ENCODE results near the gene SBNO1. TPM values are rescaled to one million over a fixed set of nuclear protein-coding genes. Genes with fewer than 3 reads are reported as not detected.
A peak's percentile ranks its signal among the peaks of the same experiment; 100 is the strongest.
"Not testable (repeated sequence)": the region's sequence is repeated elsewhere in the genome, so short reads cannot be mapped to it uniquely, and the experiment has no call there.

SBNO1 gene
- 10 to 100 TPM; 28.3 to 31.0 TPM for total RNA-seq
- long read RNA-seq, partial matches to known transcripts: 28 of 37 reads
- long read RNA-seq, other reads (novel, unspliced or antisense): 9 of 37 reads

DNA sequence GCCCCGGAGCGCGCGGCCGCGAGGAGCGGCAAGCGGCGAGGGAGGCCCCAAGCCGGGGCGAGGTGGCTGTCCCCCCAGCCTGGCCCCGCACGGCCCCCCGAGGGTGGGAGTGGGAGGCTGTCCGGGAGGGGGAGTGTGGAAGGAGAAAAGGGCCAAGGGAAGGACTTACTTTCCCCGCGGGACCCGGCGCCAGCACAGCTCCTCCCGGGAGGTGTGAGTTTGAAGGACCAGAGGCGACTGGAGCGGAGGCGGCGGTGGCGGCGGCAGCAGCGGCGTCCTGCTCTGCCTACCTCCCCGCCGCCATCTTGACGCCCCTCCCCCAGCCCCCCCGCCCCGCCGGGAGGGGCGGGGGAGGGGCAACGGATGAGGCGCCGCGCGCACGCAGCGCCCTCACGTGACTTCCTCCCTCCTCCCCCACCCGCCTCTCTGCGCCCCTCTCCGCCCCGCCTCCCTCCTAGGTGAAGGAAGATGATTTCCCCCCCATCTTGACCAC is at the start of gene SBNO1:
TSS of gene SBNO1 (minus strand) at position 316 of the 493 bp plus-strand sequence. CDS start 14,406 bp downstream, outside the sequence.
- intact Hi-C loops (cut with DNase I, micrococcal nuclease): no loop called here
- DNase-seq (peak; percentile 92 to 93), ATAC-seq (peak; percentile 82)

DNA sequence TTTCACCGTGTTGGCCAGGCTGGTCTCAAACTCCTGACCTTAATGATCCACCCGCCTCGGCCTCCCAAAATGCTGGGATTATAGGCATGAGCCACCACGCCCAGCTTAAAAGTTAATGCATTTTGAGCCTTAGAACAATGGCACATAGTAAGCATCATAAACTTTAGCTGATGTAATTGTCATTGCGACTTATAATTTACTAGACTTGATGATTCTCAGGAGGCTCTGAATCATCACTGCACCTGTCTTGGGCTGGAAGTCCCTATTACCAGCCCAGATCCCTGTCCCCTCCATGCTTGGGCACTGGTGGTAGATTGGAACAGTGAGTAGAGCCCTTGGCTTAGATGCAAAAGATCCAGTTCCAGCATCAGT is 45.4 kb upstream of the SBNO1 start:
- DNase-seq: no peak
- ATAC-seq: no peak
- intact Hi-C loops (cut with DNase I, micrococcal nuclease): no loop called here

DNA sequence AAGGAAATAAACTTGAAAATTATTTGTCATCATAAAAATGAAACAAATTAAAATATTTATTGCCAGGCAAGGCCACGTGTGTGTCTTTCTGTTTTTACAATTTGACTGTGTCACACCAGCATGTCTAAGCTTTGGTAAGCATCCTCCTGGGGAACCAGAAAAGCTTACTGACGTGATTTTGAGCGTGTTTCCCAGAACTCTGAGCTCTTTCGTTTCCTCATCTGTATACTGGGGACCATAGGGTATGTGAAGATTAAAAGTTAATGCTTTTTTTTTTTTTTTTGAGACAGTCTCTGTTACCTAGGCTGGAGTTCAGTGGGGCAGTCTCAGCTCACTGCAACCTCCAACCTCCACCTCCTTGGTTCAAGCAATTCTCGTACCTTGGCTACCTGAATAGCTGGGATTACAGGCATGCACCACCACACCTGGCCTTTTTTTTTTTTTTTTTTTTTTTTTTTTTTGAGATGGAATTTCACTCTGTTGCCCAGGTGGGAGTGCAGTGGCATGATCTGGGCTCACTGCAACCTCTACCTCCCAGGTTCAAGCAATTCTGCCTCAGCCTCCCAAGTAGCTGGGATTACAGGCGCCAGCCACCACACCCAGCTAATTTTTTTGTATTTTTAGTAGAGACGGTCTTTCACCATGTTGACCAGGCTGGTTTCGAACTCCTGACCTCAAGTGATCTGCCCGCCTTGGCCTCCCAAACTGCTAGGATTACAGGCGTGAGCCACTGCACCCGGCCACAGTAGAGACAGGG is 44.8 kb upstream of the SBNO1 start:
- peak; percentile 17 for ATAC-seq
- DNase-seq; intact Hi-C loops (cut with DNase I, micrococcal nuclease): not testable (repeated sequence)

DNA sequence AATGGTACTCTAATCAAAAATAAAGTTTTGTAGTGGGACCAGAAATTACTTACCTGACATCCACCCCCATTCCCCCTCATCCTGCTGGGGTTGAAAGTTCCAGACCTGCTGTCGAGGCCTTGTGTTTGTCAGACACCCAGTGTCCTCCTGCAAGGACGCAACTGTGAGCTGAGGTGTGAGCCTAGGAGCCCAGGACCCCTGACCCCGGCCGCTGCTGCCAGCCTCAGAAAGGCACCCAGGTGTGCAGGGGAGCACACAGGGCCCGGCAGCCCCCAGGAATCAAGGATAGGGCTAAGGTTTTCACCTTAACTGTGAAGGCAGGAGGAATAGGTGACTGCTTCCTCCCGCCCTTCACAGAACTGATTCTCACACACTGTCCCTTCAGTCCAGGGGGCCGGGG is 44.0 kb upstream of the SBNO1 start:
- DNase-seq; intact Hi-C loops (cut with DNase I, micrococcal nuclease); ATAC-seq: not testable (repeated sequence)

DNA sequence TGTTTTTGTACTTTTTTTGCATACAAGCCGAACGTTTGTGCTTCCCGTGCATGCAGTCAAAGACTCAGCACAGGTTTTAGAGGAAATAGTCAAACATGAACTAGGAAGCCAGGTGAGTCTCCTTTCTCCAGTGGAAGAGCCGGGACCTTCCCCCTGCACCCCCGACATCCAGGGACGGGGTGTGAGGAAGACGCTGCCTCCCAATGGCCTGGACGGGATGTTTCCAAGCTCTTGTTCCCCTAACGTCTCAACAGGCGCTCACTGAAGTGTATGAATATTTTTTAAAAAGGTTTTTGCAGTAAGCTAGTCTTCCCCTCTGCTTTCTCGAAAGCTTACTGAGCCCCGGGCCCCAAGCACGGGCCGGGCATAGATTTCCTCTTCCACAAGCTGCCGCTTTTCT is 43.3 kb upstream of the SBNO1 start:
- intact Hi-C loops (cut with DNase I, micrococcal nuclease); DNase-seq; ATAC-seq: not testable (repeated sequence)

DNA sequence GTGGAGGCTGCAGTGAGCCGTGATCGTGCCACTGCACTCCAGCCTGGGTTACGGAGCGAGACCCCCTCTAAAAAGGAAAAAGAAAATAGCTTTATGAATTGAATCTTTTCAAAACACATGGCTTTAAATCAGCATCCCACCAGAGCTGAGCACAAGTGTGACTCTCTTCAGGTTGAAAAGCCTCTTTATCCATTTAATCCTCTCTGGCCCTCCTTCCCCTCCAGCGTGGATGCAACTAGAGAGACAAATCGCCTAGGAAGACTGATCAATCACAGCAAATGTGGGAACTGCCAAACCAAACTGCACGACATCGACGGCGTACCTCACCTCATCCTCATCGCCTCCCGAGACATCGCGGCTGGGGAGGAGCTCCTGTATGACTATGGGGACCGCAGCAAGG is 42.6 kb upstream of the SBNO1 start:
- intact Hi-C loops (cut with DNase I, micrococcal nuclease); DNase-seq; ATAC-seq: not testable (repeated sequence)

DNA sequence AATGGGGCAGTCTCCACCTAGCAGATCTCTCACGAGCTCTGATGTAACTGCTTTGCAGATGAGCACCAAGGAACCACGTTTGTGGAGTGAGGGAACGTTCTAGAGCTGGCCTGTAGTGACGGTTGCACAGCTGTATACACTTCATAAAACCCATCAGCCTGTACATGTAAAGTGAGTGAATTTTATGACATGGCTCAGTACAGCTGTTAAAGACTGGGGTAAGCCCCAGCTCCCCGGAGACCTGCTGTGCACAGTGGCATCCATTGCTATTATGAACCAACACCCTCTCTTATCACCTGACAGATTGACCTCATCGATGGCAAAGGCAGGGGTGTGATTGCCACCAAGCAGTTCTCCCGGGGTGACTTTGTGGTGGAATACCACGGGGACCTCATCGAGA is 39.9 kb upstream of the SBNO1 start:
- ATAC-seq (no peak), DNase-seq (no peak)
- intact Hi-C loops (cut with DNase I, micrococcal nuclease): no loop called here

DNA sequence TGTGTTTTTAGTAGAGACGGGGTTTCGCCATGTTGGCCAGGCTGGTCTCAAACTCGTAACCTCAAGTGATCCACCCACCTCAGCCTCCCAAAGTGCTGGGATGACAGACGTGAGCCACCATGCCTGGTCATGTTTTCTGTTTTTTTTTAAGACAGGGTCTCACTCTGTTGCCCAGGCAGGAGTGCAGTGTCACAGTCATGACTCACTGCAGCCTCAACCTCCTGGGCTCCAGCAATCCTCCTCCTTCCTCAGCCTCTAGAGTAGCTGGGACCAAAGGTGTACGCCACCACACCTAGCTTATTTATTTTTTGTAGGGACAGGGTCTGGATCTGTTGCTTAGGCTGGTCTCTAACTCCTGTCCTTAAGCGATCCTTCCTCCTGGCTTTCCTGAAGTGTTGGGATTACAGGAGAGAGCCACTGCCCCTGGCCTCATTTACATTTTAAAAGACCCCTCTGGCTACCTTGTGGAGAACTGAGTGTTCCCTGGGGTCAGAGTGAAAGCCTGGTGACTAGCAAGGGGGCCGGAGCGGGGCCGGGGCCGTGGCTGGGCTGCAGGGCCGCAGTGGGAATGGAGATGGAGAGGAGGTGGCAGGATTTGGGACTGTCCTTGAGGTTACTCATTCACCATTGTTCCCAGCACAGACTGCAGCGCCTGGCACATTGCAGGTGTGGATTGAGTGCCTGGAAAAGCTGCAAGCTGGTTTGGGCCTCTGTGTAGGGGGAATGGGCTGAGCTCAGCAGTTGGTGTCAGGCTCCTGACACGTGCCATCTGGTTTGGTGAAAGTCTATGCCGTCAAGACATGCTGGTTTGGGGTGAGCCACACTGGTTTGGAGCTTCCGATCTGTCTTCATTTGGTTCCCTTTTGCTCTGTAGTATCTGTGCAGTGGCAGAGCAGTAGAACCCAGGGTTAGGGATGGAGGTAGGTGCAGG is 37.4 kb upstream of the SBNO1 start:
- DNase-seq (no peak), ATAC-seq (no peak)
- intact Hi-C loops (cut with DNase I, micrococcal nuclease): no loop called here

DNA sequence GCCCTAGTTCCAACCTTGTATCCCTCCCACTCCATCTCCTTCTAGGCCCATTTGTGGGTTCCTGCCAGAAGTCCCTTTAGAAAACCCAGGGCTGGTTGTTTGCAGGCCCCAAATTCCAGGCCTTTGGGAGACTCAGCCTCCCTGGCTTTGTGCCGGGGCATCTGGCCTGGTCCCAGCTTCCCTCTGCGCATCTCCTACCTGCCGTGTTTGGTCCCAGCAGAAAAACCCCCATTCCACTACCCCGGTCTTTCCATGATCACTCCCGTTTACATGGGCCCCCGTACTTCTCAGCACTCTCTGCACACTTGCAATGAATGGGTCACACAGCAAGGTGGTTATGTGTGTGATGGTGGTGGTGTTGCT is 34.6 kb upstream of the SBNO1 start:
- ATAC-seq: no peak
- intact Hi-C loops (cut with DNase I, micrococcal nuclease): no loop called here
- no peak for DNase-seq

DNA sequence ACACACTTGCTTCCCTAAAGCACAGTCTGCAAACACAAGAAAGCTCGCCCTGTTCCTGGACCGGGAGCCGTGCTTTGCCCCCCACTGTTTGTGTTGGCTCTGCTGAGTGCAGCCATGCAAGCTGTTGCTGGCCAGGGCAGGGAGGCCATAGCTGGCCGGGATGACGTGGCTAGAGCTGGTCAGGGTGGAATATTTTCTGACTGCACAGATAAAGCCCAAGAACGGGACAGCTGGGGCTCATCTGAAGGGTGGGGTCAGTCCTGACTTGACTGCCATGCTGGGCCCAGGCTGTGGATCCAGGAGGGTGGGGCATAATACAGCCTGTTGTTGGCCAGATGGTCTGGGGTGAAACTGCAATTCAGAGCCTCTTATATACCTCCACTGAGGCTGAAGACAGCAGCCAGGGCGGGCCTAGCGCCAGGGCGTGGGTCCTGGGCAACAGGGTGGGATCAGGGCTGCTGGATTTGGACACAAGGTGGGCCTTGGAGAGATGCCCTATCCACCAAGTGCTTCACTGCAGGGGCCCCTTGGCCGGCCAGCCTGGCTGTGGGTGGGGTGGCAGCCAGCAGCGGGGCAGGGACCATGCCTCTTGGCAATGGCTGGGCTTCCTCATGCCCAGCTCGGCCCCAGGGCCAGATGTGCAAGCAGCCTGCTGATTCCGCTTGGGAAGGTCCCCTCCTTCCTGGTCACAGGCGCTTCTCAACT is 34.1 kb upstream of the SBNO1 start:
- peak; percentile 61 for ATAC-seq
- intact Hi-C loops (cut with DNase I, micrococcal nuclease): no loop called here

DNA sequence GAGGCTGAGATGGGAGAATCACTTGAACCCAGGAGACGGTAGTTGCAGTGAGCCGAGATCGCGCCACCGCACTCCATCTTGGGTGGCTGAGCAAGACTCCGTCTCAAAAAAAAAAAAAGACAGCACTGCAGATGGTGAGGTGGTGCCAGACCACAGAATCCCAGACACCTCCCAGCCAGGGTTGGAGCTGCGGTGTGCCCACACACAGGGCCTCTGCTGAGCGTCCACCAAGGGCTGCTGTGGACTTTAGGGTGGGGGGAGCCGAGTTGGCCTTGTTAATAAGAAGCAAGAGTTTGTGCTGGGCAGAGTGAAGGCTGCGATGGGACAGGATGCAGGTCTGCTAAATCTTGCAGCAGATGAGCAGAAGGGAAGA is 33.5 kb upstream of the SBNO1 start:
- DNase-seq (no peak), ATAC-seq (no peak)
- intact Hi-C loops (cut with DNase I, micrococcal nuclease): no loop called here

More for the DNA sequence above, 34.1 kb upstream of the SBNO1 start:
- peak; percentile 52 to 66 for DNase-seq

DNA sequence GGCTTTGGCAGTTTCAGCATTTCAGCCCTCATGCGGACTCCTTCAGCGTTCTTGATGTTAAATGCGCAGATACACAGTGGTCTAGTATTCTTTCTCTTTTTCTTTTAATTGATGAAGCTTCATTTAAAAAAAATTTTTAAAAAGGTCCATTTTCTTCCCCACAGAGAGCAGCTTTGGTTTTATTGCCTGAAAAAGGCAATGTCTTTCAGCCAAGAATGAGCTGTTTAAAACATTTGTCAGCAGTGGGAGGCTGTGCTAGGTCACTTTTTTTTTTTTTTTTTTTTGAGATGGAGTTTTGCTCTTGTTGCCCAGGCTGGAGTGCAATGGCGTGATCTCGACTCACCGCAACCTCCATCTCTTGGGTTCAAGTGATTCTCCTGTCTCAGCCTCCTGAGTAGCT is 32.8 kb upstream of the SBNO1 start:
- intact Hi-C loops (cut with DNase I, micrococcal nuclease): no loop called here
- ATAC-seq (no peak), DNase-seq (no peak)

DNA sequence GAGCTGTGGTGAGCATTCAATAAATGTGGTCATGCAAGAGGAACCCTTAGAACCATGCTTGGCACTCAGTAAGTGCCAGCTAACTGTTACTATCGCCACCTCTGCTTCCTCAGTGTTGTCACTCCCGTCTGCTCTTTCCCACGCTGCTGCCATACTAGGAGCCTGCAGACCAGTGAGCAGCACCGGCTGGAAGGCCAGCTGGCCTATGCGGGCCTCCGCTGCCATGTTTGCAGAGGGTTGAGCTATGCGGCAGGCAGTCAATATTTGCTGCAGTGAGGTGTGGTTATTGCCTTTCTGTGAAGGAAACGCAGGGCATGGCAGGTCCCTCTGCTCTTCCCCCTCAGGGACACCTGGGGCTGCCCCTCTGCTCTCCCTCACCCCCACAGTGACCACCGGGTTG is 32.3 kb upstream of the SBNO1 start:
- intact Hi-C loops (cut with DNase I, micrococcal nuclease): no loop called here
- DNase-seq (peak; percentile 47 to 48), ATAC-seq (peak; percentile 82)

DNA sequence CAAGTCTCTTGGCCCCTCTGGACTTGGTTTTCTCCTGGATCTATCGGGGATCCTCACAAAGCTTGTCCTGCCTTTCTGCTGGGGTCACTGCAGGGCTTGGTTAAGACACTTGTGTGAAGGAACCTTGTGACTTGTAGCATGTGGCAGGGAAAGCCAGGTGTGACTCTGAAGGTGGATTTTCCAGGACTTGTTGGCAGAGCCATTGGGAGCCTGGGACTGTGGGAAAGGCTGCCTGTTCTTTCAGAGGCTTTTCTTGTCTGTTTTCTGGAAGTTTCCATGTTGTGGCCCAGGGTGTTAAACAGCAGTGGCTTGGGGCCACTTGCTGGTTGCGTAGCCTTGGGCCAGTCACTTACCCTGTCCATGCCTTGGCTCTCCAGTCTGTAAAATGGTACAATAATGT is 31.9 kb upstream of the SBNO1 start:
- intact Hi-C loops (cut with DNase I, micrococcal nuclease): no loop called here
- ATAC-seq (no peak), DNase-seq (no peak)

DNA sequence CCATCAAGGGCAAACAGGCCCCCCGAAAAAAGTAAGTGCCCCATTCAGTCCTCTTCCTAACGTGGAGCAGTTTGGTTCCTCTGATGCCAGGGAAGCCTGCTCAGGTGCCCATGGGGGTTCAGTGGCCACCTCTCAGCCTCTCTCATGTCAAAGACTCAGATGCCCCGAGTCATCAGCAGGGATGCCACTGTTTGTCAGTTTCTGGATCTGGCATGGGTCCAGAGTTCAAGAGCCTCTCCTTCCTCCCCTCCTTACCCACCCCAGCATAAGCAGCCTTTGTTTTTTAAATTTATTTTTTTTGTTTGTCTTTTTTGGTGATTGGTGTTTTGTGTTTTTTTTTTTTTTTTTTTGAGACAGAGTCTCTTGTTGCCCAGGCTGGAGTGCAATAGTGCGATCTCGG is 30.6 kb upstream of the SBNO1 start:
- ATAC-seq: no peak
- intact Hi-C loops (cut with DNase I, micrococcal nuclease): no loop called here
- DNase-seq: no peak

DNA sequence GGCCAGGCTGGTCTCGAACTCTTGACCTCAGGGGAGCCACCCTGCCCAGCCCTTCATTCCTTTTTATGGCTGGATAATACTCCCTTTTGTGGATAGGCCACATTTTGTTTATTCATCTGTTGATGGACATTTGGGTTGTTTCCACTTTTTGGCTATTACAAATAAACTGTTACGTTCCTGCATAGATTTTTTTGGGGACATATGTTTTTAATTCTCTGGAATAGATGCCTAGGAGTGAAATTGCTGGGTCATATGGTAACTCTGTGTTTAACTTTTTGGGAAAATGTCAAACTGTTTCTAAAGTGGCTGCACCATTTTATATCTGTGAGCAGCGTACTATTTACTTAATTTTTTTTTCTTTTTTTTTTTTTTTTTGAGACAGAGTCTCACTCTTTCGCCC is 29.1 kb upstream of the SBNO1 start:
- intact Hi-C loops (cut with DNase I, micrococcal nuclease): no loop called here
- ATAC-seq: no peak
- DNase-seq: no peak

DNA sequence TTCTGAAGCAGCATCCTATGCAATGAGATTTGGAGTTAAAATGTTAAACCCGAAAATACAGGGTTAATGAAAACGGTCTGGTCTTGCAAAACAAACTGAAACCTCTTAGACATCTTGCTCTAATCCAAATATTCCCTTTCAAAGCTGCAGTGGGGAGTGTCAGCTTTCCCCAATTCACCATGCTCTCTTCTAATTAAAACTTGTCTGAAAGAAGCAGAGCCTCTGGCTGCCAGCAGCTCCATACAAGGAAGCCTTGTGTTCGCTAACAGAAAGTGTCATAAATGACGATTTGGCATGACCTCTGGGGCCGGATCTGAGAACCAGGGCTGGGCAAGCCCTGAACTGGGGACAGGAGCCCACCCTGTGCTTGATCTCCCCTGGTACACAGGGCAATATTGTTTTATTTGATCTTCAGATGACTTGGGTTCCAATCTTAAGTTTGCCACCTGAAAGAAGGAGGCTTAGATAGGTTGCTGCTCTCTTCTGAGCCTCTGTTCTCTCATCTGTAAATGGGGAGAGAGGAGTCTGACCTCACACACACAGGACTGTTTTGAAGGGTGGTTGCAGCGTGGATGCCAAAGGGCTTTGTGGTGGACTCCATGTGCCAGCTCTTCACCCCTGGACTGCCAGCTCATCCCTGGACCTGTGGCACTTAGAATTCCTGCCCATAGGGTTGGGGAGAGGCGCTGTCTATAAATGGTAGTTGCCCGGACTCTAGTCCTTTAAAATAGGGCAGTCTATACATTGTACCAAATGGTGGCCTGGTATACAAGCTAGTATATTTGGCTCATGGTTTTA is 27.1 kb upstream of the SBNO1 start:
- intact Hi-C loops (cut with DNase I, micrococcal nuclease): no loop called here
- ATAC-seq (no peak), DNase-seq (no peak)

Data from left colon (tissue), 2 donors.